K562 (cell line): ENCODE results near the gene TTBK1. TPM values are rescaled to one million over a fixed set of nuclear protein-coding genes. Genes with fewer than 3 reads are reported as not detected.

Source experiments
- ATAC-seq: fragments of 200-7000 bp; cut with Tn5 transposase; 3 replicates; pipeline ENCODE4 v1.9.1; 2020; ENCODE audit warnings: moderate library complexity
- BruUV-seq: library from RNA; stranded (reverse); fragments of 400-500 nt; replicated peaks from 2 replicates; lab custom pipeline; 2021; lab: Mats Ljungman, UMichigan
- CTCF ChIA-PET: fragments of 300-600 bp; formaldehyde crosslinking; extraction: SDS; loops from one replicate; lab custom pipeline; 2021; ENCODE audit warnings: low intra/inter-chr PET ratio; lab: Yijun Ruan, JAX
- POLR2A ChIA-PET: fragments of 300-600, 350-650 bp; sonication (Branson Sonifier 250); formaldehyde crosslinking; extraction: SDS; loops from one replicate; lab custom pipeline; 2021; ENCODE audit warnings: antibody characterized with exemption, inconsistent platforms; lab: Yijun Ruan, JAX
- DNase-seq, 4 experiments: peaks; one replicate each; pipeline versions ENCODE4 v3.0.0 to v3.0.0-alpha.2; 2011 to 2018; ENCODE audit warnings: low spot score in 3 of 4, mixed read lengths in 3 of 4; ENCODE audit errors: extremely low read depth in 1 of 4
- FAIRE-seq: peaks from 2 replicates; lab custom pipeline; 2011; peaks lifted over from hg19 to GRCh38; lab: Jason Lieb, UNC
- H2AFZ ChIP-seq: 2 replicates; pipeline ENCODE4 v1.6.0; 2011; ENCODE audit warnings: low read depth, low read length, control low read depth, inconsistent platforms
- H3K27ac ChIP-seq: fragments of 200-600 bp; 3 replicates; pipeline ENCODE4 v1.8.0; 2011; ENCODE audit warnings: low read depth, mild to moderate bottlenecking, control low read depth, inconsistent platforms, low read length, moderate library complexity, mixed read lengths; ENCODE audit errors: extremely low read depth
- H3K27me3 ChIP-seq, 2 experiments: fragments of 300-600 bp in 1 of 2; 2 replicates in 1 of 2; 3 replicates in 1 of 2; pipeline versions ENCODE4 v1.6.0 to v1.8.0; 2011; ENCODE audit warnings: inconsistent platforms in 2 of 2, low read length in 2 of 2, mild to moderate bottlenecking in 1 of 2, mixed read lengths in 1 of 2, moderate library complexity in 1 of 2; ENCODE audit not compliant: control insufficient read depth in 2 of 2, insufficient read depth in 2 of 2
- H3K36me3 ChIP-seq: fragments of 300-600 bp; 3 replicates; pipeline ENCODE4 v1.8.0; 2011; ENCODE audit warnings: mild to moderate bottlenecking, low read length, inconsistent platforms; ENCODE audit not compliant: control insufficient read depth, insufficient read depth
- H3K4me1 ChIP-seq, 2 experiments: fragments of 200-600 bp in 1 of 2; replicated peaks in 1 of 2; 2 replicates in 1 of 2; 3 replicates in 1 of 2; pipeline versions ENCODE4 v1.5.1 to v1.8.0; 2011; ENCODE audit warnings: inconsistent platforms in 2 of 2, low read length in 2 of 2, mild to moderate bottlenecking in 1 of 2, mixed read lengths in 1 of 2, moderate library complexity in 1 of 2; ENCODE audit not compliant: control insufficient read depth in 2 of 2, insufficient read depth in 2 of 2
- H3K4me2 ChIP-seq: 2 replicates; pipeline ENCODE4 v1.6.1; 2011; ENCODE audit warnings: low read length, control low read depth, inconsistent platforms, mixed read lengths; ENCODE audit not compliant: insufficient read depth
- H3K4me3 ChIP-seq: fragments of 200-600 bp; sonication (generic), shearing (Covaris generic); 2 replicates; pipeline ENCODE4 v1.5.1; 2016; ENCODE audit warnings: control low read depth, inconsistent platforms
- H3K79me2 ChIP-seq: fragments of 200-600 bp; 3 replicates; pipeline ENCODE4 v1.8.0; 2011; ENCODE audit warnings: low read length, inconsistent platforms; ENCODE audit not compliant: control insufficient read depth, insufficient read depth
- H3K9ac ChIP-seq, 2 experiments: 2 replicates each; pipeline versions ENCODE4 v1.6.0 to v1.6.1; 2011; ENCODE audit warnings: low read depth in 2 of 2, low read length in 2 of 2, control low read depth in 1 of 2, inconsistent platforms in 1 of 2, mild to moderate bottlenecking in 1 of 2, mixed read lengths in 1 of 2; ENCODE audit not compliant: insufficient read depth in 1 of 2
- H3K9me1 ChIP-seq: one replicate; pipeline ENCODE4 v1.6.0; 2011; ENCODE audit warnings: inconsistent platforms, mild to moderate bottlenecking, low read length, moderate library complexity; ENCODE audit not compliant: control insufficient read depth, insufficient read depth
- H3K9me3 ChIP-seq: replicated peaks from 2 replicates; pipeline ENCODE4 v1.5.1; 2011; ENCODE audit warnings: low read depth, low read length, inconsistent platforms; ENCODE audit not compliant: control insufficient read depth, insufficient read depth
- H4K20me1 ChIP-seq: replicated peaks from 2 replicates; pipeline ENCODE4 v1.6.1; 2011; ENCODE audit warnings: low read length, inconsistent platforms, mixed read lengths; ENCODE audit not compliant: control insufficient read depth, insufficient read depth
- ARHGAP35 ChIP-seq: fragments of 450-650 bp; IDR thresholded peaks from 2 replicates; pipeline ENCODE4 v1.6.1; 2018; ENCODE audit not compliant: partially characterized antibody
- FOXK2 ChIP-seq, 2 experiments: fragments of 450-650 bp; IDR thresholded peaks in 1 of 2; conservative IDR thresholded peaks in 1 of 2; 2 replicates each; pipeline ENCODE4 v1.6.1; 2016; ENCODE audit warnings: low read depth in 2 of 2, mild to moderate bottlenecking in 1 of 2
- NCOA4 ChIP-seq: fragments of 450-650 bp; IDR thresholded peaks from 2 replicates; pipeline ENCODE4 v1.6.1; 2018; ENCODE audit warnings: mild to moderate bottlenecking; ENCODE audit not compliant: partially characterized antibody
- TCFL5 ChIP-seq: fragments of 250-450 bp; sonication (Bioruptor Pico); conservative IDR thresholded peaks from 2 replicates; pipeline ENCODE4 v1.6.1; 2021; ENCODE audit warnings: mild to moderate bottlenecking, moderate library complexity, matching md5 sums
- TFAP4 ChIP-seq: sonication (generic); formaldehyde crosslinking; IDR thresholded peaks from 2 replicates; pipeline ENCODE4 v1.8.0; 2022; ENCODE audit warnings: missing genetic modification reagents, mild to moderate bottlenecking, moderate library complexity, borderline replicate concordance
- ZNF174 ChIP-seq: fragments of 250-450 bp; sonication (Bioruptor Pico); IDR thresholded peaks from 2 replicates; pipeline ENCODE4 v1.4.0; 2020; ENCODE audit warnings: mild to moderate bottlenecking
- WGBS: fragments of 100-300 bp; shearing (Covaris generic); methylation state at CpG from one replicate; pipeline ENCODE4 v1.1.6; 2016; ENCODE audit warnings: low coverage, mixed read lengths; ENCODE audit not compliant: insufficient coverage; ENCODE audit errors: missing lambda C conversion rate; 5-methylcytosine and 5-hydroxymethylcytosine counted together
- in situ Hi-C: fragments of 300-500 bp; cut with MboI; formaldehyde crosslinking; loops from 4 replicates; pipeline ENCODE4 v1.15.0; 2018; ENCODE audit warnings: inconsistent platforms, mixed read lengths
- intact Hi-C: fragments of 100-400 bp; cut with micrococcal nuclease; formaldehyde crosslinking; loops from 2 replicates; pipeline ENCODE4 v1.14.2; 2022
- polyA plus RNA-seq, 8 experiments: library from polyadenylated mRNA; depleted of rRNA in 4 of 8; stranded (reverse) in 5 of 8; unstranded in 3 of 8; fragments of >200 nt; fragmentation: Nextera tagmentation in 2 of 8; fragmentation: Illumina TruSeq in 1 of 8; extraction: Ambion mirVana in 2 of 8; extraction: Trizol in 1 of 8; gene quantifications; 2 replicates each; pipeline versions ENCODE4 v1.2.1 to v1.2.3, GENCODE V29; 2011 to 2014; ENCODE audit warnings: inconsistent platforms in 1 of 8, missing spikeins in 1 of 8
- total RNA-seq, 7 experiments: library from RNA; depleted of rRNA in 6 of 7; stranded (reverse); fragments of >200 nt in 6 of 7; fragmentation: Illumina TruSeq in 2 of 7; extraction: Trizol in 2 of 7; gene quantifications; 2 replicates each; pipeline versions ENCODE4 v1.2.1 to v1.2.3, GENCODE V29; 2011 to 2021; ENCODE audit warnings: low replicate concordance in 1 of 7

Gene TTBK1
- total and polyA plus RNA-seq, 9 of the 15 experiments (the other 6 are each of a cell fraction or from before 2014, with no cell fraction given): not detected

DNA sequence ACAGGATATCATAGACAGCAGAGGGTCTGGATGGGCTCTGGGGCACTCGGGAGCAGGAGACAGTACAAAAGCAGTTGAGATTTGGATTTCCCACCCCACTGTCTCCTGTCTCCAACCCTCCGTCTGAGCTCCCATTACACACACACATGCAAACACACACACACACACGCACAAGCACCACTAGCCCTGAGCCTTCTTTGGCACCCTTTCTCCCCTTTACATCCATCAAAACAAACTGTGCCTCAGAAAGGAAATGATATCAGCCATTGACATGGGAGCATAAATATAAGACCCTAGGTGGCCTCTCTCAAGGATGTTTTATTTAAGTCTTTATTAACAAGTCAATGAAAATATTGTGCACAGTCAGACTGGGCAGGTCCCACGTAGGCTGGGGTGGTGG is 17.5 kb downstream of the TTBK1 start:
- no peaks in the 10 kb centered on the region for H3K9me3 ChIP-seq
- no TSS peak for BruUV-seq
- no peak overlapping the region for H3K27ac ChIP-seq
- ChIA-PET POLR2A (no interaction called here), CTCF (no interaction called here)
- TF ChIP-seq ARHGAP35: no peak
- TF ChIP-seq TCFL5: no peak
- no peak for TF ChIP-seq TFAP4 (CRISPR knock-in tag)
- TF ChIP-seq NCOA4: no peak
- no peak for TF ChIP-seq FOXK2 (conservative IDR thresholded peaks at IDR 0.05 in 1 of 2, IDR thresholded peaks at IDR 0.05 in 1 of 2; ENCODE audit: low read depth in 2 of 2)
- no peak for TF ChIP-seq ZNF174 (CRISPR knock-in tag)
- no peak for DNase-seq
- peaks cover 0 to 22% of the 10 kb centered on the region in 2 experiments; a peak in 2 of 5 replicates for H3K4me1 ChIP-seq
- ATAC-seq: no peak
- H3K9me1 ChIP-seq: no peaks in the 10 kb centered on the region
- H3K9ac ChIP-seq: no peak overlapping the region
- no peak overlapping the region for H3K4me3 ChIP-seq
- H3K36me3 ChIP-seq: no peaks in the 10 kb centered on the region
- peaks cover 18 to 37% of the 10 kb centered on the region in 2 experiments for H3K27me3 ChIP-seq
- intact Hi-C loops: loop anchor here (5.0 to 10.0 kb wide), 3 partner anchors 137 to 814 kb away; no protein-coding TSS in a partner anchor
- in situ Hi-C loops: loop anchor here (5.0 kb wide), 1 partner anchor 232 kb away; no protein-coding TSS in a partner anchor
- no peak for FAIRE-seq
- H2AFZ ChIP-seq: no peak overlapping the region
- WGBS: 8% methylated on average over 4 of the region's 4 CpGs
- peaks cover 4% of the 10 kb centered on the region; the same call in 1 of the 2 replicates for H4K20me1 ChIP-seq
- no peak overlapping the region for H3K4me2 ChIP-seq
- H3K79me2 ChIP-seq: no peaks in the 10 kb centered on the region
